SKM-1 (cell line): ENCODE measurements around the gene USP1.

Experiments
- DNase-seq: peaks from one replicate; lab custom pipeline; 2025; ENCODE audit not compliant: unreplicated experiment; lab: John Stamatoyannopoulos, UW

USP1 gene

GRCh38 chr1:62426794-62427193 lies 10.1 kb upstream of the USP1 start:
- no peak for DNase-seq

- DNase-seq: no peak
These were observed 8.5 kb upstream of the USP1 start for GRCh38 chr1:62428351-62428750.

GRCh38 chr1:62429581-62429980 lies 7.3 kb upstream of the USP1 start:
- no peak for DNase-seq

- no peak for DNase-seq
These were observed 2.8 kb upstream of the USP1 start for GRCh38 chr1:62433861-62434617.

- no peak for DNase-seq
These were observed 2.2 kb upstream of the USP1 start for GRCh38 chr1:62434618-62435001.

- DNase-seq: no peak
These were observed 1.4 kb upstream of the USP1 start for GRCh38 chr1:62435231-62436038.

GRCh38 chr1:62436039-62436465 lies 797 bp upstream of the USP1 start:
- DNase-seq: no peak

- no peak for DNase-seq
These were observed 558 bp downstream of the USP1 start for GRCh38 chr1:62437273-62437940.

- DNase-seq: no peak
These were observed 1.3 kb downstream of the USP1 start for GRCh38 chr1:62438163-62438562.

- DNase-seq: no peak
These were observed 3.0 kb downstream of the USP1 start for GRCh38 chr1:62439652-62440371.

- no peak for DNase-seq
These were observed 7.9 kb downstream of the USP1 start for GRCh38 chr1:62444701-62445100.

GRCh38 chr1:62448221-62448933 lies 11.5 kb downstream of the USP1 start:
- no peak for DNase-seq

- DNase-seq: no peak
These were observed 13.5 kb downstream of the USP1 start for GRCh38 chr1:62450301-62450700.

- DNase-seq: no peak
These were observed 16.1 kb downstream of the USP1 start for GRCh38 chr1:62452951-62453350.

GRCh38 chr1:62457955-62458354 lies 21.1 kb downstream of the USP1 start:
- no peak for DNase-seq

- DNase-seq: no peak
These were observed 25.5 kb downstream of the USP1 start for GRCh38 chr1:62462370-62462769.

GRCh38 chr1:62467092-62467491 lies 30.2 kb downstream of the USP1 start:
- DNase-seq: no peak

- no peak for DNase-seq
These were observed 39.8 kb downstream of the USP1 start for GRCh38 chr1:62476525-62477219.

GRCh38 chr1:62481681-62482080 lies 44.8 kb downstream of the USP1 start:
- DNase-seq: no peak
